Activated T-cell treated with anti-CD3 and anti-CD28 coated beads for 1 hour (primary cell): Measurements from ENCODE around the gene ZNF827.
A peak's percentile ranks its signal among the peaks of the same experiment; 100 is the strongest.

Experiments
- DNase-seq: peaks from one replicate; pipeline ENCODE4 v3.0.0-alpha.2; 2020; ENCODE audit warnings: low read depth

Gene ZNF827

GRCh38 chr4:145938618-145939440 lies at the start of gene ZNF827:
Gene ZNF827 (minus strand): TSS chr4:145938823. CDS start chr4:145938407, 416 bp downstream.
- DNase-seq: peak; percentile 39

DNA sequence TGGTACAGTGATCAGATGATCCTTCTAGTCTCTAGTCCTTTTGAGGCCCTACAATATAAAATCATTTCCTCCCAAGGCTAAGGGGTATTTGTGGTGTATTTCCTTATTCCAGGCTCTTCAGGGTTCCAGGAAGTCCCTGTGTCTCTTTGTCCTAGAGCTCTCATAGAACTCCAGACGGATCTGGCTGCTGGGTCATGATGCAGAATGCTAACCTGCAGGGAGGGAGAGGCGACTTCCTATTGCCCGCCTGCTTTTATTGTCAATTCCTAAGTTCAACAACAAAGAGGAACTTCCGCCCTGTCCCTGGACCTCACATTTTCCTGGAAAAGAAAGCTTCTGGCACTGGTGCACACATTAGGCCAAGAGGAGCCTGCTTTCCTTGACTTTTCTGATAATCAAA lies 45.9 kb upstream of the ZNF827 start:
- DNase-seq: no peak

GRCh38 chr4:145982791-145983190 lies 44.2 kb upstream of the ZNF827 start:
- no peak for DNase-seq

GRCh38 chr4:145979160-145979559 lies 40.5 kb upstream of the ZNF827 start:
- no peak for DNase-seq

GRCh38 chr4:145976680-145977079 lies 38.1 kb upstream of the ZNF827 start:
- no peak for DNase-seq

DNA sequence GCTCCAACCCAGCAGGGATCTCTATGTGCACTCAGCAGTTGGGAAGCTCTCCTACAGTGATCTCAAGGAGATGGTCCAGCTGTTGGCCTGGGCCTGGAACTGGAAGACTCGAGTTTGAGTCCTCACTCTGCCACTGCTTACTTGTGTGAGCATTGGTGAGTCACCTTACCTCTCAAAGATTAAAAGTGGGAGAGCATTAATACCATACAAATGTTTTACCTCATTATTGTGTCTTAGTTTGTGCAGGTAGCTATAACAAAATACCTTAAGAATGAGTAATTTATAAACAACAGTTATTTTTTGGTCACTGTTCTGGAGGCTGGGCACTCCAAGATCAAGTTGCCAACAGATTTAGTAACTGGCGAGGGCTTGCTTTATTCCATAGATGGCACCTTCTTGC lies 21.4 kb upstream of the ZNF827 start:
- no peak for DNase-seq

DNA sequence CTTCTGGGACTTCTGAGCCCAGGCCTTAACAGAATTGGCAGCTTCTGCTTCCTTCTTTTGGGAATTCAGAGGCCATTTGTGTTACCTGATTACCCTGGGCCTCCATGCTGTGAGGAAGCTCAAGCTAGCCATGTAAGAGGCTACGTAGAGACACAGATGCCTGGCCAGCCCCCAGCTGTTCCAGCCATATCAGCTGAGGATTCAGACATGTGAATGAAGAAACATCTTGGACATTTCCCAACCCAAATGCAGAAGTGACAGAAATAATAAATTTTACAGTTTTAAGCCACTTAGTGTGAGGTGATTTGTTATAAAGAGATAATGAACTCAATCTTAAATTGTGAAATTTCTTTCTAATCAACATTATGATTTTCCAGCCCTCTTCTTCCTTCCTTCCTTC lies 18.7 kb upstream of the ZNF827 start:
- no peak for DNase-seq

- DNase-seq: no peak
Observed at GRCh38 chr4:145956288-145956890, 17.8 kb upstream of the ZNF827 start.

DNA sequence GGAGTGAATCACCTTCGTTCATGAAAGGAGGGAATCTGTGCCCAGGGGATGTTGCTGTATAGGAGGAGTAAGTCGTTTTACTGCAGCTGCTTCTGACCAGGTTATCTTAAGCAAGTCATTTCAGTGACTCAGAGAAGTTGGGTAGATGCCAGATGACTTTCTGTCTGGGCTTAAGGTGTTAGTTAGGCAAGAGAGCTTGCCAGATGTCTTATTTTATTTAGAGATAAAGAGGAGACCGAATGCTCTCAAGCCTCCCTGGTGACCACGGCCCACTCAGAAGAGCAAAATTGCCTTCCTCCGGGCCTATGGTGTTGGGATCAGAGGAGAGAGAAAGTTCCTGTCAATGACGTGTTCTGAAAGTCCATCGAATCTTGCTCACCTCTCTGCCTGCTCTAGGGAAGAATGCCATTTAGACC lies 16.3 kb upstream of the ZNF827 start:
- no peak for DNase-seq

- DNase-seq: no peak
Observed at GRCh38 chr4:145951931-145952330, 13.3 kb upstream of the ZNF827 start.

GRCh38 chr4:145945431-145946155 lies 7.0 kb upstream of the ZNF827 start:
- no peak for DNase-seq

- DNase-seq: no peak
Observed at GRCh38 chr4:145944886-145945285, 6.3 kb upstream of the ZNF827 start.

DNA sequence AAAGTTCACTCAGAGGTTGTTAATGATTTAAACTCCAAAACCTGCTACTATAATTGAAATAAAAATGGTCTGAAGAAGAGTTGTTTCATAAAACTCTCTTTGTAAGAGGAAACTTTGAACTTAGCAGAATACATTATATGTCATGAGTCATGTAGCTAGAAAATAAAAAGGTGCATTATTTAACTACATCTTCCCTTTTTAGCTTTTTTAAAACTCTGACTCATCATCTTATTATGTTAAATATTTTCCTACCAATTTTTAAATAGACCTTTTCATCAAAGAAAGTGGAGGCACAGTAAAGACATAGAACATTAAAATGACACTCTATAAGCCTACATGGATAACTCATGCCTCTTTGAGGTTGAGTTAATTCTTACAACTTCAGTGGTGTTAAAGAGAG lies 1.2 kb upstream of the ZNF827 start:
- DNase-seq: no peak

DNA sequence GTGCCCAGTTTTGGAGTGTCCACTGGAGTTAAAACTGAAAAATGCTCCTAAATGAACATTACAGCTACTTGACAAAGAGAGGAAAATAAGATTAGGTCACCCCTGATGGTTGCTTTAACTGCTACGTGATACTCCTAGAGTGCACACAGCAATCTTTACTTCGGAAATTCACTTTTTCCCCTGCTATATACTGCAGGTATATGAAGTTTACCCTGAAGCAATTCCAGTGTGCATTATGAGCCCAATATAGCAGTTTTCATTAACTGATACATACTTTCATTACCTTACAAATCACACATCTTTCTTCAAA lies 773 bp upstream of the ZNF827 start:
- no peak for DNase-seq

- DNase-seq: no peak
Observed at GRCh38 chr4:145937971-145938611, 532 bp downstream of the ZNF827 start.

DNA sequence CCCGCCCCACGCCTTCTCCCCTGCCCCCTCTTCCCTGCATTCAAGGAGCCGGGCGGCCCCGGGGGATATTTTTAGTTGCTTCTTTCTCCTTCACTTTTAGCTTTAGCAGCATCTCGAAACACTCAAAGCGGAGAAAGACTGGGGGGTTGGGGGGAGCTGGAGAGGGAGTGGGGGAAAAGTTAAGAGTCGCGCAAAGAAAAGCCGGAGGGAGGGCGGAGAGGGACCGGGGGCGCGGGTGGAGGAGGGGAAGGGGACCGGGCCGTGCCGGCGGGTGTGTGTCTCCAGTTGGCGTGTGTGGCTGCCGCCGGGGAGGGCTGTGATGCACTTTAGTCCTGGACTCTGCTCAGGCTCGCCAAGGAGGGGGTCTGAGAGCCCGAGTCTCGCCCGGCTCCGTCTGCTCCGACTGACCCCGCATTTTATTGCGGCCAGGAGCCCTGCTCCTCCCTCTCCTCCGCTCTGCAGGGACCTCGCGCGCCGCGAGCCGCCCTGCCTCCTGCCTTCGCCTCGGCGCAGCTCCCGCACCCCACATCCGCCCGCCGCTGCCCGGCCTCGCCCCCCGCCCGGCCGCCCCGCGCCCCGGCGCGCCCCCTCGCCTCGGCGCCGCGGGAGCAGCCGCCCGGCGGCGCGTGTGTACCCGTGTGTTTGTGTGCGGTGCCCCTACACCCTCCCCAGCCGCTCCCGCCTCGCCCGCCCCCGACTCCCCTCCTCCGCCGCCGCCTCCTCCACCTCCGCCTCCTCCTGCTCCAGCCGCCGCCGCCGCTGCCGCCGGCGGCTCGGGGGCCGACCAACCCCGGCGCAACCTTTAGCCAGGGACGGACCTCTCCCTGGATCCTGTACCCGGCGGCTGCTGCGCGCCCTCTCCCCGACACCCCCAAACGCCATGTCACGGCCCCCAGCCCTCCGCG lies 1.4 kb downstream of the ZNF827 start:
- peak; percentile 23 for DNase-seq

- DNase-seq: peak; percentile 48
Observed at GRCh38 chr4:145936142-145936996, 2.3 kb downstream of the ZNF827 start.

GRCh38 chr4:145935253-145936141 lies 3.1 kb downstream of the ZNF827 start:
- no peak for DNase-seq

DNA sequence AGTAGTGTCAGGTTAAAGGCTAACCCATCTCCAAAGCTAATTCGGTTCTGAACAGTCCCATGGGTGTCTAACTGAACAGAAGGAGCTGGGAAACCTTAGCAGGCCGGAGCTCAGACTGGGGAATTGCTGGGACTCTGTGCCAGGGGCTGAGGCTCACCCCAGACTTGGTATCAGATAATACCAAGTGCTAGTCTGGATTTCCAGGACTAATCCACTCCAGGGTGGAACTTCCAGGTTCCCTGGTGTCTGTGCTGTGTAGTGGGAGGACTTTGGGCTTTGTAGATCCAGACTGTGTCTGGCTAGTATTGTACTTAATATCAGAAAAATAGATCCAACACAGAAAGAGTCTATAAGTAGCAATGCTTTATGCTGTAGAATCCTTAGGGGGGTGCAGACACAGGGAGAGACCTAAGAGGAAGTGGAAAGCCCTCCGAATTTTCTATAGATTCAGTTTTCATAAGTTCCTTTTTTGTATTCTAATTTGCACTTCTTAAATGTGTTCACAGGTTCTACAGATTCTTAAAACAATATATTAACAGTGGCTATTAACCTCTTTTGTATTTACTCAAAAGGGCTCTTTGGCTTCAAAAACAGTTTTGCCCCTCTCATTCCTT lies 4.1 kb downstream of the ZNF827 start:
- no peak for DNase-seq
